Gastrocnemius medialis (tissue), 4 donors: ENCODE data around the gene COBLL1.

Experiments used
- CTCF ChIP-seq, 5 experiments: fragments of 450-650 bp in 3 of 5; fragments of 200-600 bp in 2 of 5; sonication (generic) in 2 of 5; IDR thresholded peaks in 4 of 5; conservative IDR thresholded peaks in 1 of 5; 1 replicate in 4 of 5; 2 replicates in 1 of 5; pipeline ENCODE4 v1.5.1; 2016 to 2019; ENCODE audit warnings: antibody characterized with exemption in 5 of 5, mild to moderate bottlenecking in 3 of 5, moderate library complexity in 3 of 5
- POLR2A ChIP-seq, 2 donors: fragments of 450-650 bp; IDR thresholded peaks; one replicate each; pipeline ENCODE4 v1.6.1; 2017; ENCODE audit warnings: antibody characterized with exemption in 2 of 2, mild to moderate bottlenecking in 2 of 2, moderate library complexity in 2 of 2

GRCh38 chr2:164644036-164644700 is 197.5 kb downstream of the COBLL1 start:
- TF ChIP-seq CTCF (IDR thresholded peaks at IDR 0.05 in 4 of 5, conservative IDR thresholded peaks at IDR 0.05 in 1 of 5) (no peak), POLR2A (IDR thresholded peaks at IDR 0.05) (no peak)
